B cell (primary cell): ENCODE data around the gene CILP.

Experiments
- EZH2 ChIP-seq: IDR thresholded peaks from 2 replicates; pipeline ENCODE4 v1.6.1; 2012; ENCODE audit warnings: borderline replicate concordance, low read depth, mild to moderate bottlenecking, moderate library complexity, low read length; ENCODE audit not compliant: insufficient read depth, poor library complexity, severe bottlenecking
- TF ChIP-seq, protein P1 (sequence below): fragments of 200-600 bp; IDR thresholded peaks from one replicate; pipeline ENCODE4 v1.8.0; 2022; ENCODE audit warnings: antibody characterized with exemption, mild to moderate bottlenecking

GRCh38 chr15:65255486-65256140, 44.3 kb upstream of the CILP start:
- TF ChIP-seq, protein P1, sequence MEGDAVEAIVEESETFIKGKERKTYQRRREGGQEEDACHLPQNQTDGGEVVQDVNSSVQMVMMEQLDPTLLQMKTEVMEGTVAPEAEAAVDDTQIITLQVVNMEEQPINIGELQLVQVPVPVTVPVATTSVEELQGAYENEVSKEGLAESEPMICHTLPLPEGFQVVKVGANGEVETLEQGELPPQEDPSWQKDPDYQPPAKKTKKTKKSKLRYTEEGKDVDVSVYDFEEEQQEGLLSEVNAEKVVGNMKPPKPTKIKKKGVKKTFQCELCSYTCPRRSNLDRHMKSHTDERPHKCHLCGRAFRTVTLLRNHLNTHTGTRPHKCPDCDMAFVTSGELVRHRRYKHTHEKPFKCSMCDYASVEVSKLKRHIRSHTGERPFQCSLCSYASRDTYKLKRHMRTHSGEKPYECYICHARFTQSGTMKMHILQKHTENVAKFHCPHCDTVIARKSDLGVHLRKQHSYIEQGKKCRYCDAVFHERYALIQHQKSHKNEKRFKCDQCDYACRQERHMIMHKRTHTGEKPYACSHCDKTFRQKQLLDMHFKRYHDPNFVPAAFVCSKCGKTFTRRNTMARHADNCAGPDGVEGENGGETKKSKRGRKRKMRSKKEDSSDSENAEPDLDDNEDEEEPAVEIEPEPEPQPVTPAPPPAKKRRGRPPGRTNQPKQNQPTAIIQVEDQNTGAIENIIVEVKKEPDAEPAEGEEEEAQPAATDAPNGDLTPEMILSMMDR = no peak
- no peak for TF ChIP-seq EZH2
